CD14-positive monocyte (primary cell): ENCODE measurements around the gene NR1D1. TPM values are rescaled to one million over a fixed set of nuclear protein-coding genes. Genes with fewer than 3 reads are reported as not detected.
"Not testable (repeated sequence)": the region's sequence is repeated elsewhere in the genome, so short reads cannot be mapped to it uniquely, and the experiment has no call there.

Source experiments
- DNase-seq, 3 donors: peaks; one replicate each; pipeline ENCODE4 v3.0.0-alpha.2; 2011 to 2022
- H2AFZ ChIP-seq: 2 replicates; pipeline ENCODE4 v1.6.0; 2012; ENCODE audit warnings: mild to moderate bottlenecking, low read depth, low read length, inconsistent platforms; ENCODE audit not compliant: insufficient read depth, poor library complexity, severe bottlenecking
- H3K27ac ChIP-seq, 2 donors: 1 replicate in 1 of 2; 2 replicates in 1 of 2; pipeline ENCODE4 v1.5.1; 2012 to 2013; ENCODE audit warnings: low read length in 2 of 2, control low read depth in 1 of 2, inconsistent platforms in 1 of 2, low read depth in 1 of 2, mild to moderate bottlenecking in 1 of 2
- H3K27me3 ChIP-seq, 2 donors: one replicate each; pipeline versions ENCODE4 v1.6.0 to v1.6.1; 2011 to 2013; ENCODE audit warnings: low read length in 2 of 2; ENCODE audit not compliant: control insufficient read depth in 2 of 2, insufficient read depth in 2 of 2
- H3K36me3 ChIP-seq, 2 donors: replicated peaks in 1 of 2; 1 replicate in 1 of 2; 2 replicates in 1 of 2; pipeline versions ENCODE4 v1.5.1 to v1.6.1; 2012 to 2013; ENCODE audit warnings: low read length in 2 of 2, control low read depth in 1 of 2, inconsistent platforms in 1 of 2, mild to moderate bottlenecking in 1 of 2; ENCODE audit not compliant: insufficient read depth in 2 of 2, control insufficient read depth in 1 of 2
- H3K4me1 ChIP-seq, 2 donors: 1 replicate in 1 of 2; 2 replicates in 1 of 2; pipeline versions ENCODE4 v1.5.1 to v1.6.1; 2012 to 2013; ENCODE audit warnings: low read length in 2 of 2, control low read depth in 1 of 2, inconsistent platforms in 1 of 2, mild to moderate bottlenecking in 1 of 2, moderate library complexity in 1 of 2; ENCODE audit not compliant: insufficient read depth in 2 of 2, control insufficient read depth in 1 of 2
- H3K4me2 ChIP-seq: replicated peaks from 2 replicates; pipeline ENCODE3; 2012; ENCODE audit warnings: low read length, moderate library complexity, mild to moderate bottlenecking; ENCODE audit not compliant: poor library complexity, severe bottlenecking; ENCODE audit errors: extremely low read depth
- H3K4me3 ChIP-seq, 3 experiments: fragments of 200-600 bp in 1 of 3; sonication (generic) in 1 of 3; replicated peaks in 1 of 3; 1 replicate in 2 of 3; 2 replicates in 1 of 3; pipeline ENCODE4 v1.5.1; 2011 to 2013; ENCODE audit warnings: low read length in 3 of 3, mild to moderate bottlenecking in 3 of 3, control low read depth in 2 of 3, low read depth in 2 of 3, inconsistent platforms in 1 of 3, moderate library complexity in 1 of 3
- H3K79me2 ChIP-seq: 2 replicates; pipeline ENCODE4 v1.6.0; 2012; ENCODE audit warnings: mild to moderate bottlenecking, control low read depth, inconsistent platforms, low read length, moderate library complexity; ENCODE audit not compliant: insufficient read depth
- H3K9ac ChIP-seq: 2 replicates; pipeline ENCODE4 v1.6.0; 2017; ENCODE audit warnings: low read length, mild to moderate bottlenecking; ENCODE audit not compliant: insufficient read depth, poor library complexity, severe bottlenecking
- H3K9me3 ChIP-seq, 2 donors: replicated peaks in 1 of 2; 1 replicate in 1 of 2; 2 replicates in 1 of 2; pipeline versions ENCODE4 v1.5.1 to v1.6.1; 2012 to 2013; ENCODE audit warnings: low read length in 2 of 2, control low read depth in 1 of 2; ENCODE audit not compliant: control insufficient read depth in 1 of 2, insufficient read depth in 1 of 2
- H4K20me1 ChIP-seq: 2 replicates; pipeline ENCODE4 v1.6.0; 2012; ENCODE audit warnings: mild to moderate bottlenecking, low read length, control low read depth, moderate library complexity; ENCODE audit not compliant: insufficient read depth
- H3K27ac Mint-ChIP-seq, 7 donors: one replicate each; pipeline ENCODE4 v1.8.0; 2020; ENCODE audit warnings: mild to moderate bottlenecking in 7 of 7, mixed read lengths in 7 of 7, moderate library complexity in 6 of 7, inconsistent platforms in 2 of 7
- H3K27me3 Mint-ChIP-seq, 3 donors: one replicate each; pipeline ENCODE4 v1.8.0; 2021 to 2022; ENCODE audit warnings: low read depth in 3 of 3, mild to moderate bottlenecking in 3 of 3, mixed read lengths in 3 of 3, moderate library complexity in 3 of 3, inconsistent platforms in 1 of 3
- H3K36me3 Mint-ChIP-seq, 2 donors: one replicate each; pipeline ENCODE4 v1.8.0; 2020; ENCODE audit warnings: mixed read lengths in 2 of 2, inconsistent platforms in 1 of 2, mild to moderate bottlenecking in 1 of 2
- H3K4me1 Mint-ChIP-seq: one replicate; pipeline ENCODE4 v1.8.0; 2020; ENCODE audit warnings: mild to moderate bottlenecking, mixed read lengths
- H3K4me3 Mint-ChIP-seq, 2 donors: one replicate each; pipeline ENCODE4 v1.8.0; 2020; ENCODE audit warnings: mild to moderate bottlenecking in 2 of 2, mixed read lengths in 2 of 2, moderate library complexity in 1 of 2
- H3K9me3 Mint-ChIP-seq, 7 donors: one replicate each; pipeline ENCODE4 v1.8.0; 2020 to 2022; ENCODE audit warnings: mixed read lengths in 7 of 7, mild to moderate bottlenecking in 6 of 7, moderate library complexity in 6 of 7, inconsistent platforms in 2 of 7
- CTCF ChIP-seq: fragments of 200-600 bp; IDR thresholded peaks from one replicate; pipeline ENCODE4 v1.8.0; 2022; ENCODE audit warnings: antibody characterized with exemption, mild to moderate bottlenecking
- WGBS: methylation state at CpG from one replicate; pipeline ENCODE4 v1.1.5; 2013; ENCODE audit warnings: missing lambda C conversion rate; ENCODE audit not compliant: insufficient coverage; 5-methylcytosine and 5-hydroxymethylcytosine counted together
- intact Hi-C, 2 donors: fragments of 100-400 bp; cut with micrococcal nuclease; formaldehyde crosslinking; loops; one replicate each; pipeline versions ENCODE4 v1.15.0 to v1.15.1; 2023
- polyA plus RNA-seq, 3 donors: library from polyadenylated mRNA; depleted of rRNA in 1 of 3; unstranded in 2 of 3; stranded (reverse) in 1 of 3; fragments of 300-500 nt in 2 of 3; fragments of >200 nt in 1 of 3; fragmentation: Illumina TruSeq in 2 of 3; gene quantifications; 1 replicate in 2 of 3; 2 replicates in 1 of 3; pipeline ENCODE4 v1.2.3, GENCODE V29; 2012 to 2021

The NR1D1 gene
- polyA plus RNA-seq, 3 donors: 0.28 to 4.9 (median 0.31) TPM

- peaks cover 0 to 2% (median 1%) of the 10 kb centered on the region in 3 donors for H3K27me3 Mint-ChIP-seq
- H3K4me1 ChIP-seq: peaks cover 9 to 10% of the 10 kb centered on the region in 2 donors
- H3K4me3 ChIP-seq: no peak overlapping the region
- H3K27me3 ChIP-seq: no peaks in the 10 kb centered on the region
- 100% methylated on average over 1 of the region's 3 CpGs for WGBS
- intact Hi-C loops: no loop called here
- H3K9me3 ChIP-seq: no peaks in the 10 kb centered on the region
- peaks cover 39% of the 10 kb centered on the region for H4K20me1 ChIP-seq
- peaks cover 23 to 65% of the 10 kb centered on the region in 2 donors for H3K36me3 ChIP-seq
- H3K27ac ChIP-seq: no peak overlapping the region
- peaks cover 52 to 68% of the 10 kb centered on the region in 2 donors for H3K36me3 Mint-ChIP-seq
- H3K4me3 Mint-ChIP-seq: no peak overlapping the region
- H3K4me2 ChIP-seq: no peak overlapping the region
- no peaks in the 10 kb centered on the region for H3K9me3 Mint-ChIP-seq
- no peak overlapping the region for H3K27ac Mint-ChIP-seq
- no peak overlapping the region for H3K9ac ChIP-seq
- H2AFZ ChIP-seq: no peak overlapping the region
- TF ChIP-seq CTCF: no peak
- H3K79me2 ChIP-seq: peaks cover 65% of the 10 kb centered on the region
- peaks cover 43% of the 10 kb centered on the region for H3K4me1 Mint-ChIP-seq
- DNase-seq: no peak
Measured at GRCh38 chr17:40145476-40145875, 45.1 kb upstream of the NR1D1 start.

GRCh38 chr17:40143166-40143565 lies 42.8 kb upstream of the NR1D1 start:
- Histone ChIP-seq H4K20me1 (peaks cover 16% of the 10 kb centered on the region), H3K36me3 (peaks cover 12 to 42% of the 10 kb centered on the region in 2 donors), H3K4me1 (peaks cover 19 to 21% of the 10 kb centered on the region in 2 donors), H3K79me2 (peaks cover 60% of the 10 kb centered on the region)
- H3K9me3 ChIP-seq, H2AFZ ChIP-seq, H3K9ac ChIP-seq, H3K4me3 ChIP-seq, intact Hi-C loops, H3K4me2 ChIP-seq, H3K4me3 Mint-ChIP-seq, H3K27me3 Mint-ChIP-seq, H3K9me3 Mint-ChIP-seq, DNase-seq, H3K27me3 ChIP-seq, H3K27ac ChIP-seq: not testable (repeated sequence)
- H3K36me3 Mint-ChIP-seq: peaks cover 31 to 46% of the 10 kb centered on the region in 2 donors
- H3K27ac Mint-ChIP-seq: peak overlapping the region in 1 of 7 donors; percentile 41
- peaks cover 31% of the 10 kb centered on the region for H3K4me1 Mint-ChIP-seq
- WGBS: 100% methylated on average over 2 of the region's 3 CpGs
